DLD1 (cell line): Measurements from ENCODE around the gene CYLC2.

Experiments
- in situ Hi-C: cut with HindIII; loops from 2 replicates; pipeline ENCODE4 v1.10.0; 2017; ENCODE audit warnings: low sequenced_read_pairs

Gene CYLC2

GRCh38 chr9:102995033-102995432, at the start of gene CYLC2:
Gene CYLC2, plus strand, starts transcription at chr9:102995333. Its CDS starts 48 bp downstream, at chr9:102995381.
- in situ Hi-C loops: no loop called here

DNA sequence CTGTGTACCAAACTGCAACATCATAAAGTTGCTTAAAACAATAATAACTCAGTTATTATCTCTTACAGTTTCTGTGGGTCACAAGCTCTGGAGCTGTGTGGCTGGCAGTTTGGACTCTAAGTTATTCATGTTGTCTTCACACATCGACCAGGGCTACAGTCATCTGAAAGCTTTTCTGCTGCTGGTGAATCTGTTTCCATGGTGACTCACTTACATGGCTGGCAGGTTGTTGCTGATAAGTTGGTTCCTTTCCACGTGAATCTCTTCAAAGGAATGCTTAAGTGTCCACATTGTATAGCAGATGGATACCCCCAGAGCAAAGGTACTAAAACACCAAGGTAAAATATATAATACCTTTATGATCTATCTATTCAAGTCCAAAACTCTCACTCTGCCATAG, 44.8 kb upstream of the CYLC2 start:
- in situ Hi-C loops: no loop called here

DNA sequence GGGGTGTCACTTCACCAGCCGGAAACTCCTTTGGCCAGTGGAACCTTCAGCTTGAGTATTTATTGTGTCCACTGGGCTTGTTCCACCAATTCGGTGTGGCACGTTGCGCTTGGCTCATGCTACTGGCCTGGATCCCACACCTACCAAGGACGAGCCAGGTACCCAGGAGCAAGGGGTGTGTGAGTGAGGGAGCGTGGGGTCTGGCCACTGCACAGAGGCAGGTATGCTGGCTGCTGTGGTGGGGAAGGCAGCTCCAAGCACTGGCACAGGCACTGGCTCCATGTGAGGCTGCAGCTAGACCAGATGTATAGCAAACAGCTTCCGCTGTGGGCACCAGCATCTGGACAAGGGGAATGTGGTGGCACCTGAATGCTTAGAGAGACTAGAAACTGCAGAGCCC, 28.1 kb upstream of the CYLC2 start:
- in situ Hi-C loops: no loop called here

GRCh38 chr9:102967979-102968378, 27.2 kb upstream of the CYLC2 start:
- in situ Hi-C loops: no loop called here

DNA sequence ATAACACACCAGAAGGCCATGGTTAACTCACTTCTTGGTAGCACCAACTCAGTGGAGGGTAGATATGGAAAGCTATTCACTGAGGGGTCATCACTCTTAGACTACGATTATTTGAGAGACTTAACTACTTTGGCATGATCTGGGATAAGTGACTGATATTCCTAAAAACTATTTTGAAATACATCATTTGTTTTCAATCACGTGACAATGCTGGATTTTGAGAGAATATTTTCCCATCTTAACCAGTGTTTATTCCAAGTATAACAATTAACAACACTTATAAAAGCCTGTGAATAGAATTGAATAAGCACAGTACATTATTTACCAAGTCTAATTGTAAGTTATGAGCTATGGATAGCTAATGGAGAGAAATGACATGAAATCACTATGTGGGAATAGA, 22.4 kb upstream of the CYLC2 start:
- in situ Hi-C loops: no loop called here

- in situ Hi-C loops: no loop called here
Measured at GRCh38 chr9:102974530-102974929, 20.6 kb upstream of the CYLC2 start.

GRCh38 chr9:102975251-102975650, 19.9 kb upstream of the CYLC2 start:
- in situ Hi-C loops: no loop called here

DNA sequence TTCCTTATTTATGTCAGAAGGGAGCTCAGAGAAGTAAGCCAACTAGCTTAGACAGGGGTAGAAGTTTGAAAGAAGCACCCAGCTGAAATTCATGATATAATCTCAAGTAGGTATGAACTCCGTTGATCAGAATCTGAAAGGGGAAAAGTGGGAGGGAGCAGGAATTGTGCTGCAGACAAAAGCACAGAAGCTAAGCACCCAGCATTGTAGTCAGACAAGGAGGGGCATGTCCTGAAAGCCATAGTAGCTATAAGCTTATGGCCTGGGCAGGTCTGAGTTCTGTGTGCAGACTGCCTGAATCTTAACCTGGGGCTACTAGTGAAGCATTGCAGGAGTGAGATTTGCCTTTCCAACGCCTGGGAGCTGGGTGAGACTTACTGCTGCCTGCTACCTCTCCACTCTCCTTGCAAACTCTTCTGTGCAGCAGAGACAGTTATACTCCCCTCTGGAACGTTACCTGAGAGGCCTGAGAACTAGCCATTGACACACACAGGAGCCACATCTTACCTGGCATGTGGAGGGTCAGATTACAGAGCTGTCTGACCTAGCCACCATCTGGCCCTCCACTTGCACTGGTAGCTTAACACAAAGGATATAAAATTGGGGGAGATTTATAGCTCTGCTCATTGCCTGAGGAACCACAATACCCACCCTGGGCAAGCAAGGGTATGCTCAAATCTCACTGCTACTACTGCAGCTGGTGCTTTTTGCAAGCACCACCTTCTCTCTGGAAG, 9.8 kb upstream of the CYLC2 start:
- in situ Hi-C loops: loop anchor here (5.0 kb wide), 1 partner anchor 37 kb away; no protein-coding TSS in a partner anchor

- in situ Hi-C loops: loop anchor here (5.0 kb wide), 1 partner anchor 36 kb away; no protein-coding TSS in a partner anchor
Measured at GRCh38 chr9:102986425-102986824, 8.7 kb upstream of the CYLC2 start.

DNA sequence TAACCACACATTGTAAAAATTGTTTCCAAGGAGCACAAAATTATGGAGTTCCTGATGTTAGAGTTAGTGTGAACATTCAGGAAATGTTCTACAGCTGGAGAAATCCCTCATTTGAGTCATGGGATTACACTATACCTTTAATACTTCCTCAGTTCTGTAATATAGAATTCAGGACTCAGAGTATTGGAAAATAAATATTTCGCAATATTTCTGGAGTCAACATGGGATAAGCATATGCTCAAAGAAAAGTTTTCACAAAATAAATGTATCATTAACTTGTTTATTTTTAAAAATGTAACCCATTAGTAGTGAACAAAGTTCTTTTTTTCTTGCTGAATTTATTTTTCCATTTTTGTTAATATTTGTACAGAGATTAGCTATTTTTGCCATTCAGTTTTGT, 8.6 kb downstream of the CYLC2 start:
- in situ Hi-C loops: no loop called here

DNA sequence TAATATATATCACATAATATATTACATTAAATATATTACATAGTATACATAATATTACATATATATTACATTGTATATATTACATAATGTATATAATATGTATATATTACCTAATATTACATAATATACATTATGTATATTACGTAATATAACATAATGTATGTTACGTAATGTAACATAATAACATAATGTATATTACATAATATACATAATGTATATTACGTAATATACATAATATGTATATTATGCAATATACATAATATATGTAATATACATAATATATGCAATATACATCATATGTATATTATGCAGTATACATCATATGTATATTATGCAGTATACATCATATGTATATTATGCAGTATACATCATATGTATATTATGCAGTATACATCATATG, 19.1 kb downstream of the CYLC2 start:
- in situ Hi-C loops: no loop called here

GRCh38 chr9:103025796-103026195, 30.7 kb downstream of the CYLC2 start:
- in situ Hi-C loops: no loop called here

DNA sequence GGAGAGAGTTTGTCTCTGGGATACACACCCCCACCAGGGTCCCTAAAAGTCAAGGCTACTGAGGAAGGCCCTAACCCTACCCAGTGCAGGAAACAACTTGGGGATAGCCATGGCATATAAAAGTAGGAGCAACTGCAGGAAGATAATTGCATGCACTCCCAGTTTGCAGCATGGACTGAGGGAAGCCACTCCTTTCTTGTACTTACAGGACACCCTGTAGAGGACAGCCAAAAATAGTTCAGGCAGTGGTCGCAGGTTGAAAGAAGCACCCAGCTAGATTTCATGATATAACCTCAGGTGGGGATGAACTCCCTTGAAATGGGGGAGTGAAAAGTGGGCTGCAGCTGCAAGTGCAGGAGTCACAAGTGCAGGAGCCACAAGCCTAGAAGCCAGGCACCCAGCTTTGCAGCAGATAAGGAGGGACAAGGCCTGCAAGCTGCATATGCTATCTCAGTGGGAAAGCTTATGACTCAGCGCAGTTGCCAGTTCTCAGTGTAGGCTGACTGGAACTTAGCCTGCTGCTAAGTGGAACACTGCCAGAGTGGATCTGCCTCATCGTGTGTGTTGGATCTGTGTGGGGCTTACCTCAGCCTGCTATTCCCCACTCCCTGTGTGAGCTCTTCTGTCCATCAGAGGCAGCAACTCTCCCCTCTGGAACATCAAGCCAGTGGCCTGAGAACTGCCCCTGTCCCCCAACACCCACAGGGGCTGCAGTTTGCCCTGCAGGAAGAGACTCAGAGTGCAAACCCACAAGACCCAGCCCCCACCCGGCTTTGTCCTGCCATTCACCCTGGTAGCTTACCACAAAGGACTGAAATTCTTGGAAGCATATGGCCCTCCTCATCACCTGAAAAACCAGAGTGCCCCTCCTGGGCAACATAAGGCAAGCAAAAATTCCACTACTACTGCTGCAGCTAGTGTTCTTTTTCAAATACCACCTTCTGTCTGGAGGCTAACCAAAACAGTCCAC, 42.7 kb downstream of the CYLC2 start:
- in situ Hi-C loops: no loop called here

DNA sequence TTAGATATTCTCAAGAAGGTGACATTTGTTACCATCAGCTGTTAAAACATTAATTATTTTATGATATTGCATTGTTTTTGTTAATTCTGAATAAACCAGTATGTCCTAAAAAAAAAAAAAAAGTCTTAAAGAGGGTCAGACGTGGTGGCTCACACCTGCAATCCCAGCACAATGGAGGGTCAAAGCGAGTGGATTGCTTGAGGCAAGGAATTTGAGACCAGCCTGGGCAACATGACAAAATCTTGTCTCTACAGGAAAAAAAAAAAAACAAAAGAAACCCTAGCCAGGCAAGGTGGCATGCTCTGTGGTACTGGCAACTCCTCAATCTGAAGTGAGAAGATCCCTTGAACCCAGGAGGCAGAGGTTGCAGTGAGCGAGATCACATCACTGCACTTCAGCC, 46.8 kb downstream of the CYLC2 start:
- in situ Hi-C loops: no loop called here
